ENCODE measurements around the gene PTEN.
A peak's percentile ranks its signal among the peaks of the same experiment; 100 is the strongest.
"Not testable (repeated sequence)": the region's sequence is repeated elsewhere in the genome, so short reads cannot be mapped to it uniquely, and the experiment has no call there.

Gene PTEN

DNA sequence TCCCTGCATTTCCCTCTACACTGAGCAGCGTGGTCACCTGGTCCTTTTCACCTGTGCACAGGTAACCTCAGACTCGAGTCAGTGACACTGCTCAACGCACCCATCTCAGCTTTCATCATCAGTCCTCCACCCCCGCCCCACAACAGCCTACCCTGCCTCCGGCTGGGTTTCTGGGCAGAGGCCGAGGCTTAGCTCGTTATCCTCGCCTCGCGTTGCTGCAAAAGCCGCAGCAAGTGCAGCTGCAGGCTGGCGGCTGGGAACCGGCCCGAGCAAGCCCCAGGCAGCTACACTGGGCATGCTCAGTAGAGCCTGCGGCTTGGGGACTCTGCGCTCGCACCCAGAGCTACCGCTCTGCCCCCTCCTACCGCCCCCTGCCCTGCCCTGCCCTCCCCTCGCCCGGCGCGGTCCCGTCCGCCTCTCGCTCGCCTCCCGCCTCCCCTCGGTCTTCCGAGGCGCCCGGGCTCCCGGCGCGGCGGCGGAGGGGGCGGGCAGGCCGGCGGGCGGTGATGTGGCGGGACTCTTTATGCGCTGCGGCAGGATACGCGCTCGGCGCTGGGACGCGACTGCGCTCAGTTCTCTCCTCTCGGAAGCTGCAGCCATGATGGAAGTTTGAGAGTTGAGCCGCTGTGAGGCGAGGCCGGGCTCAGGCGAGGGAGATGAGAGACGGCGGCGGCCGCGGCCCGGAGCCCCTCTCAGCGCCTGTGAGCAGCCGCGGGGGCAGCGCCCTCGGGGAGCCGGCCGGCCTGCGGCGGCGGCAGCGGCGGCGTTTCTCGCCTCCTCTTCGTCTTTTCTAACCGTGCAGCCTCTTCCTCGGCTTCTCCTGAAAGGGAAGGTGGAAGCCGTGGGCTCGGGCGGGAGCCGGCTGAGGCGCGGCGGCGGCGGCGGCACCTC lies at the start of gene PTEN, which contains the start of gene KLLN:
Gene PTEN (plus strand): TSS at position 573 of the 891 bp plus-strand sequence. CDS start 845 bp downstream, outside the sequence.
Gene KLLN (minus strand): TSS at position 481 of the 891 bp plus-strand sequence. CDS start 1,046 bp downstream, outside the sequence.
- peak; percentile 58 for DNase-seq

DNA sequence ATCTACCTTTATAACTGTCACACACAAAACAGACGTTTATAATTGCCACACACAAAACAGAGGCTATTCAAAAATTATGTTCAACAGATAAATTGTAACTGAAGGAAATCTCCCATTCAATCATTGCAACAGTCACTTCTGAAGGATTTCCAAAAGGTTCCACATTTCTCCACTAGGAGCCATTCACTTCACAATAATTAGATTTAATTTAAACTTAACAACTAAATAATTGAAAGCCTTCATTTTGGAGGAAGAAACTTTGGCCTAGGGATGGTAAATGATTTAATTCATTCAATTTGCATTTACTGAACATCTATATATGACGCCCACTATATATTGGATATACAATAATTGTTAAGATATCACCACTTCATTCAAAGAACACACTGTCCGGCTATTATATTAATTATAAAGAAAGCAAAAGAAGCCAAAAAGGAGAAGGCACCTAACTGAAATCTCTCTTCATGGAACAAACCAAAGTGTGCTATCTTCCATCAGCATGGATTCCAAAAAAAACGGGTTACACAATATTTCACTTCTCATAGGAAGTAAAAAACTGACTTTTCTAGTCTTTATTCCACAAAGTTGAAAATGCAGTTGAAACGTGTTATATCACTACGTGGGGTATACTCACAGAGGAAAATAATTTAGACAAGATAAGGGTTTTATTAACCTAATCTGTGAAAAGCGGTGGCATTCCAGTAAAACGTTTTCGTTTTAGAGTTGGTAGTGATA lies 47.1 kb upstream of the PTEN start:
- DNase-seq = no peak

DNA sequence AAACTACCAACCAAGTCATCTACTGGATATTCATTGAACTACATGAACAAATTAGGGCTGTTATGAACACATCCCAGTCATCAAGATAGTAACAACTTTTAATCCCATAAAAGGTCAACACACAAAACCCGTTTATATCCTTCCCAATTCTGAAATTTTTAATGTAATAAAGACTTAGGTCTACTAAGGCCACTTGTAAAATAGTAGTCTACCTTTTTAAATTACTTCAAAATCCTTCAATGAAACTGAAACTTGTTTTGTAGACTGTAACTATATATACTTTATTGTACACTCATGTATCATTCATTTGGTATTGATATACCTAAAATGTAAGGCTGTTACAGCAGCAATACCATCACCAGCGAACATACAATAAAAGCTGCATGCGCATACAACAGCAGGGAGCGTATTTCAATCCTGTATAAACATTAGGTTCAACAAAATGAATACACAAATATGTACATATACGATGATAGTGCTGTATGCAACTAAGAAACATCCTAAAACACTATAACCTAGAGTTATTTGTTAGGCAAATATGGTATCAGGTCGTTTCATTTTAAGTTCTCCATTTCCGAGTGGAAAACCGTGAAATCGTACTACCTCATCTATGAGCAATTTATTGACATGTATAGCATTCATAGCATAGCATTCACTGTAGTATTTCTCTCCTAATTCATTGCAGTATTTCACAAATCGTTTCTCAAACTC lies 46.4 kb upstream of the PTEN start:
- DNase-seq = no peak

DNA sequence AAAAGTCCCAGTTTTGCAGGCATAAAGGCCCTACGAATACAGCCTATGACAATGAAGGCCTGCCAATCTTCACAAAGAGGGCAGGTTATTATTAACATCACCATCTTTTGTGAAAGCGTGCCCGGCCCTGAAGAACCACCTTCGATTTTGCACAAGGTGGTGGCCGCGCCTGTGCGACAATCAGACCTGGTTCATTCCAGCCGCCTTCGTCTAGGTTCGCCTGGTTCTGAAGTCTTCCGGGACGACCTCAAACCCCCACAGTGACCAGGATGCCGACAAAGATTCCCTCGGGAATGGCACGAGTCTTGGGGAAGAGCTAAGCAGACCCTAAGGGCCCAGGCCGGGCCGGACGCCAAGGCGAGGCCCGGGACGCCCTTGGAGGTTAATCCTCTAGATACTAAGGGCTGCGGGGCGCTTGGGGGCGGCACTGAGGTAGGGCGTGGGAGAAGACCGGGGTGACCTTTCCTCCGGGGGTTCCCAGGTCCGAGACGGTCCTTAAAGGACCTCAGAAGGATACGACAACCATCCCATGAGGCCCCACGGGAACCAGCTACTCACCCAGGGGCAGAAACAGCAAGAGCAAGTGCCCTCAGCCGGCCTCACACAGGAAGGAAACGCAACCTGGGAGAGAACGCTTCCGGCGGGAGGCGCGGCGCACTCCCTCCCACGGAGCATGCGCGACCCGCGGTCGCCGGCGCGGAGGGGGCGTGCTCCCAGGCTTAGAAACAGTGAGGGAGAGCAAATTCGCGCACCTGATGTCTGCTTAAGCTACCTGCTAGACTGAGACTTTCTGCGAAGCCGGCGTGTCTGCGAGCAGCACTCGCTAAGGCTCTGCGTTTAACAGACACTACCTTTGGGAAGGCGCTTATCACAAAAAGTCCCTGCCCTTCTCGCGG lies 45.6 kb upstream of the PTEN start, which contains the start of gene ATAD1:
Gene ATAD1 (minus strand): TSS at position 618 of the 896 bp plus-strand sequence. CDS start 3,627 bp downstream, outside the sequence.
- DNase-seq = peak; percentile 59

DNA sequence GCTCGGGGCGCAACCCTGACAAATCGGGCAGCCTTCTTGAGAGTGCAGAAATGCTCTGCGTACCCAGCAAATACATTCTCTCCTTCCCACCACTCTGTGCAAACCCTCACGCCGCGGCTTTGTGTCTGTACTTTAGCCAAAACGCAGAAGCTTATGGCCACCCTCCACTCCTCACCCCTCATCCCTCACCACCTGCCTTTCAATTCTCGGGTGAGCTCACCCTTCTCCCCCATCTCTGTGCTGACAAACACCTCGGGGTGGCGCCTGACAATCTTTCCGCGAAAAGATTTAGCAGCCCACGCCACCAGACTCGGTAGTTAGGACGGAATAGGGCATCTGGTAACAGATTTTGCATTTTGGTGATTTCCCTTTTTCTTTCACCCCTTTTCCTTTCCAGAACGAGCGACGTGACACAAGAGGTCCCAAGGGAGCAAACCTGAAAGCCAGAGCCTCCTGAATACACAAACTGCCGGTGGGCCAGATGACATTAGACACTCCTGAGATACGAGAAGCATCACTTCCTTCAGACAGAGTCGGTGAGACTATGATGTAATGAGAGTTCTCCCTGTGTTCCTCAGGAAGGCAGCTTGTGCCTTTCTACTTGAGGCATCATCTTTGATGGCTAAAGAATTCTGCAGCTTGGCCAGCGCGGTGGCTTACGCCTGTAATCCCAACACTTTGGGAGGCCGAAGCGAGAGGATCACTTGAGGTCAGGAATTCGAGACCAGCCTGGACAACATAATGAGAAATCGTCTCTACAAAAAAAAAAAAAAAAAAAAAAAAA lies 44.7 kb upstream of the PTEN start:
- no peak for DNase-seq

DNA sequence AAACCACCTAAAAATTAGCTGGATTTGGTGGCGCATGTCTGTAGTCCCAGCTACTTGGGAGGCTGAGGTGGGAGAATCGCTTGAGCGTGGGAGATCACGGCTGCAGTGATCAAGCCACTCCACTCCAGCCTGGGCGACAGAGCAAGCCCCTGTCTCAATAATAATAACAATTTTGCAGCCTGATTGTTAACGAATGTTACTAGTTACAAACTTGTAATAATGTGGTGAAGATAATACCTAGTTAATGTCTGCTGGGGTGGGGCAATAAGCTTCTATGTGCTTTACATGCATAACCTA lies 44.2 kb upstream of the PTEN start:
- DNase-seq = no peak

DNA sequence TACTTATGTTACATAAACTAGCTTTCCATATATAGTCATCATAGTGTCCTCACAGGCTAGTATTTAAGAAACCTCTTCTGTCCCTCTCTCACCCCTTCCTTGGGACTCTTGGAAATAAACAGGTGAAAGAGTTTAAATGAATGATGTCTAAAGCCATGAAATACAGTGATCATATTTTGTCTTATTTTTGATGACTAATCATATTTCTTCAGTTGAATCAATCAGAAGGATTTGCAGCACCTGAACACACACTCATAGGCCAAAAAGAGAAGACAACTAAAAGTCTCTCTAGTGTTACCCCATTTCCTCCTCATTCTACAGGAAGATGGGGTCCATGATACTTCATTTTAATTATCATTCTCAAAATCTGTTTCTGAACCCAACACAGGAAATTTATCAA lies 36.8 kb upstream of the PTEN start:
- no peak for DNase-seq

DNA sequence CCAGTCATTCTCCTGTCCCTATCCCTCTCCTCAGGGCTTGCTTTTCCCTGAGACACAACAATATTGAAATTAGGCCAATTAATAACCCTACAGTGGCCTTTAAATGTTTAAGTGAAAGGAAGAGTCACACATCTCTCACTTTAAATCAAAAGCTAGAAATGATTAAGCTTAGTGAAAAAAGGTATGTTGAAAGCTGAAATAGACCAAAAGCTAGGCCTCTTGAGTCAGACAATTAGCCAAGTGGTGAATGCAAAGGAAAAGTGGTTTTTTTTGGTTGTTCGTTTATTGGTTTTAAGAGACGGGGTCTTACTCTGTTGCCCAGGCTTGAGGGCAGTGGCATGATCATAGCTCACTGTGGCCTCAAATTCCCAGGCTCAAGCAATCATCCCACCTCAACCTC lies 35.7 kb upstream of the PTEN start:
- DNase-seq = no peak

DNA sequence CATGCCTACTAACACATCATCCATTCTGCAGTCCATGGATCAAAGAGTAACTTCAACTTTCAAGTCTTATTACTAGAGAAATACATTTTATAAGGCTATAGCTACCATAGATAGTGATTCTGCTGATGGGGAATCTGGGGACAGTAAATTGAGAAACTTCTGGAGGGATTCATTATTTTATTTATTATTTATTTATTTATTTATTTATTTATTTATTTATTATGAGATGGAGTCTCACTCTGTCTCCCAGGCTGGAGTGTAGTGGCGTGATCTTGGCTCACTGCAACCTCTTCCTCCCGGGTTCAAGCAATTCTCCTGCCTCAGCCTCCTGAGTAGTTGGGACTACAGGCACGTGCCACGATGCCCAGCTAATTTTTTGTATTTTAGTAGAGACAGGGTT lies 34.4 kb upstream of the PTEN start:
- DNase-seq = not testable (repeated sequence)

DNA sequence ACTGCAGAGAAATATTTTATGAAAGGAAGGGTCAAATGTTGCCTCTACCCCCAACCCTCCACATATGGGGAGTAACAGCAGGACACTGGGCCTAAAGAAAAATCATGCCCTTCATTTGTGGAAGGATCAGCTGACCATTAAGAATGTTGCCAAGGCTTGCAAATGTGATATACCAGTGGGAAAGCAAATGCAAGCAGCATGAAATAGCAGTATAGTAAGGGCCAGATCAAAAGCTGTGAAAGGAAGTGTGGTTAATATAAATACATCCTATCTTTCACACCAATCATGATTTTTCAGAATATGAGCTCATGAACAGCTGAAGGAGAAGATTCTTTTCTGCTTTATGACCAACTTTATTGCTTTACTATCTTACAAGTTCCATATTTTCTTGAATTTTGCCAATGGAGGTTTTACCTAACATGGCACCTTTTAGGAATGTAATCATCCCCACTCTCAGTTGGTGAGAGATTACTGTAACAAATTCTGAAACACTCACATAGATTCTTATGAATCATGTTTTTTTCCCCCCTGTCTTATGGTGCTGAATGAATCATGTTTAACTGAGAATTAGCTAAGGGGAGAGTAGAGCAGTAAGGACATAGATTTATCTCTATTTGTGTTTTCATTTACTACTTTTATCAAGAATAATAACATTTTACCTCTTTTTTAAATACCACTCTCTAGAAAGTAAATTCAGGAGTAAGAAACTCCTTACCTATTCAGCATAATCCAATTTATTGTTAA lies 33.3 kb upstream of the PTEN start:
- no peak for DNase-seq

DNA sequence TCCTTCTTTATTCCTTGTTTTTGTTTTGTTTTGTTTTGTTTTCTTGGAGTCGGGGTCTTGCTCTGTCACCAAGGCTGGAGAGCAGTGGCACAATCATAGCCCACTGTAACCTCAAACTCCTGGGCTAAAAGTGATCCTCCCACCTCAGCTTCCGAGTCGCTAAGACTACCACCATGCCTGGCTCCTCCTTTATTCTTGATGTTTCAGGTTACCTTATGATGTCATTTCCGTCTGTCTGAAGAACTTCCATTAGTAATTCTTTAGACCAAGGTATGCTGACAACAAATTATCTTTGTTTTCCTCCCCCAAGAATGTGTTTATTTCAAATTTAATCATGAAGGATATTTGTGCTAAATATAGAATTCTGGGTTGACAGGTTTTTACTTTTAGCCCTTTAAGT lies 27.3 kb upstream of the PTEN start:
- DNase-seq = no peak

DNA sequence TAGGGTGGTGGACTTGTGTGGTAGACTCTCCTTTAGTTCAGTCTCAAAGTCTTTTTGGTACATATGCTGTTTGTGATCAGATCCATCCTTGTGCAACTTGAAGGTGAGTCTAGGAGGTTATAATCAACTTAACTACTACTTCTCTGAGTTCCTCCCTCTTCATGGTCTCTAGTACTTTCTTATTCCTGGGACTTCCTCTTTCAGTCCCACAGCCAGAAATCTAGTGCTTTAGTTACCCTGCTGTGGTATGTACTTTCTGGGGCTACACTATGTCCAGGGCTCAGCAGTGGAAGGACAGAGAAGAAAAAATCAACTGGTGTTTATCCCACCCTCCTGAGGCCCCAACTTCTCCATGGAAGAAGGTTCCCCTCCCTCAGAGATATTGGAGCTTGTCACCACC lies 26.0 kb upstream of the PTEN start:
- DNase-seq = no peak

DNA sequence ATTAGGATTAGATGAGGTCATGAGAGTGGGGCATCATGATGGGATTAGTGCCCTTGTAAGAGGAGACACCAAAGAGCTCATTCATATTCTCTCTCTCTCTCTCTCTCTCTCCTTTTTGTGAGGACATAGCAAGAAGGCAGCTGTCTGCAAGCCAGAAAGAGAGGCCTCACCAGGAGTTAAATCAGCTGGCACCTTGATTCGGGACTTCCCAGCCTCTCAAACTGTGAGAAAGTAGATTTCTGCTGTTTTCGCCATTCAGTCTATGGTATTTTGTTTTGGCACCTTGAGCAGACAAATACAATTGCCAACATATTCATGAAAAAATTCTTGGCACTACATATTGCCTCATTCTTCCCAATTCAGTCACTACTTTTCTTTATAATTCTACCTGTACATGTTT lies 24.8 kb upstream of the PTEN start:
- no peak for DNase-seq

DNA sequence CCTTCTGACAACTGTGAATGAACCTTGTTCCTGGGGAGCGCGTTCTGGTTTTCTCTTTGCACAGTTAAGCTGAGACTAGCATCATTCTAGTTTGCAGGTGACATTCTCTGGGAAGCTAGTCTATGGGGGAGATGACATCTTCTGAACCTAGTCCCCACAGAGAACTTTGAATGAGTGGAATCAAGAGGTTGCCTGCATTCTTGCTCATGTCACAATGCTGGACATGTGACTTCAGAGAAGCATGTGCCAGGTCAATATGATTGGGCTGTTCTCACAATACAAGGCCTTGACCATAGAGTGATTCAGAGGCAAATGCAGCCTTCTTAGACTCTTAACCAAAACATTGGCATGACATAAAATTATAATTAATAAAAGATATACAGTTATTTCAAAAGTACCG lies 22.2 kb upstream of the PTEN start:
- no peak for DNase-seq

DNA sequence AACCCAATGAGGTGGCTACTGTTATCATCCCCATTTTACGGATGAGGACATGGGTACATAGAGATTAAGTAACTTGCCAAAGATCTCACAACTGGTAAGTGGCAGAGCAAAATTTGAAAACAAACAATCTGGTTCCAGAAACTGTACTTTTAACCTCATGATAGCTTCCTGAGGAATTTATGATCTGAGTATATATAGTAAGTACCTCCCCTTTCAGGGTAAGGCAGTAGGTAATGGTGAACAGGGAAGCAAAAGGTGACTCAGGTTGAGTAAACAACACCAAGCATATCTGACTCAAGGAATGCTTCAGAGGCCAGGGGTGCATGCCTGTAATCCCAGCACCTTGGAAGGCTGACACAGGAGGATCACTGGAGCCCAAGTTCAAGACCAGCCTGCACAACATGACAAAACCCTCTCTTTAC lies 21.2 kb upstream of the PTEN start:
- DNase-seq = no peak

DNA sequence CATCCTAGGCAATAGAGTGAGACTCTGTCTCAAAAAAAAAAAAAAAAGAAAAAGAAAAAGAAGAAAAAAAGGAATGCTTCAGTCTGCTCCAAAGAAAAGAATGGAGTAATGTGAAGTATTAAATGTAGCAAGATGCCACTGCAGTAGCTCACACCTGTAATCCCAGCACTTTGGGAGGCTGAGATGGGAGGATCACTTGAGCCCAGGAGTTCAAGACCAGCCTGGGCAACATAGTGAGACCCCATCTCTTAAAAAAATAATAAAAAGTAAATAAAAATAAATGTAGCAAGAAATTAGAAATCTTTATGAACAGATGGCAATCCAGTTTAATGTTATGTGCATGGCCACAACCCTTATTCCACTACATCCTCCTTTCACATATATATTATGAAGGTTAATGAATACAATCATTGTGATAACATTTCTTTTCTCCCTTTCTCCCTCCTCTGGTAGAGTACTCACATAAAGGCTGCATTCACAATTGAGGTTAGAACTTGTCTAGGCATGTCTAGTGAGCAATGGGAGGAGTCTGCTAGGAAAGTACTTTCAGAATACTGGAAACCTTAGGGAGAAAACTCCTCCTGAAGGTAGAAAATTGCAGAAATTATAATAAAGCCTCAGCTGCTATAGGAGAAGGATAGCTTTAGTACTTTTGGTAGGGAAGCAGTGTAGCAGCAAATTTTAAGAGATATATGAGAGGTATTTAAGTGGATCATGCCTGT lies 20.5 kb upstream of the PTEN start:
- no peak for DNase-seq

DNA sequence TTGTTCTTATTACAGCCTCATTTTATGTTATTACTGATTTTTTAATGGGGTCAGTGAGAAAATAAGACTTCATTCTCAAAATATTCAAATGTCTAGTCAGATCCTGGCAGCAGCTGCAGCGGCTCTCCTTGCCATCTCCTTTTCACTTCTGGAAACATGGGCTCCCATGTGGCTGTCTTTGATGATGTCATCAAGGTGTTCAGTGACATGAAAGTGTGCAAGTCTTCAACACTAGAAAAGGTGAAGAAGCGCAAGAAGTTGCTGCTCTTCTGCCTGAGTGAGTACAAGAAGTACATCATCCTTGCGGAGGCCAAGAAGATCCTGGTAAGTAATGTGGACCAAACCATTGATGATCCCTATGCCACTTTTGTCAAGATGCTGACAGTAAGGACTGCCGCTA lies 19.7 kb upstream of the PTEN start:
- no peak for DNase-seq

DNA sequence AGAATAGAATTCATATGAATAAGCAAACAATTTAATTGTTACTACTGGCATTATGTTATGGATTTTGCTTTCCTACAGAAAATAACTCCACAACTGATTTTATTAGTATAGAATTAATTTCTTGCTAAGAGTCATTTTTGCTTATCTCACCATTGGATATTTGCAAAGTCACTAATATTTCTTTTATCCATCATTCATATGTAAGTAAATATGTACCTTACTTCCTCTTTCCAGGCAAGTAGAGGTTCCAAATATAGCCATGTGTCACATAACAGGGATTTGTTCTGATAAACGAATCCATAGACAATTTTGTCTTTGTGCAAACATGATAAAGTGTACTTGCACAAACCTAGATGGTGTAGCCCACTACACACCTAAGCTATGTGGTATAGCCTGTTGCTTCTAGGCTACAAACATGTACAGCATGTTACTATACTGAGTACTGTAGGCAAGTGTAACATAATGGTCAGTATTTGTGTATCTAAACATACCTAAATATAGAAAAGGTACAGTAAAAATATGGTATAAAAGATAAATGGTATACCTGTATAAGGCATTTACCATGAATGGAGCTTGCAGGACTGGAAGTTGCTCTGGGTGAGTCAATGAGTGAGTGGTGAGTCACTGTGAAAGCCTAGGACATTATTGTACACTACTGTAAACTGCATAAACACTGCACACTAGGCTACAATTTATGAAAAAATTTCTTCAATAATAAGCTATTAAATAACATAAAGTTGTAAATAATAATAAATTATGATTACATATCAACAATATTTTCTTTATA lies 18.4 kb upstream of the PTEN start:
- DNase-seq = no peak

DNA sequence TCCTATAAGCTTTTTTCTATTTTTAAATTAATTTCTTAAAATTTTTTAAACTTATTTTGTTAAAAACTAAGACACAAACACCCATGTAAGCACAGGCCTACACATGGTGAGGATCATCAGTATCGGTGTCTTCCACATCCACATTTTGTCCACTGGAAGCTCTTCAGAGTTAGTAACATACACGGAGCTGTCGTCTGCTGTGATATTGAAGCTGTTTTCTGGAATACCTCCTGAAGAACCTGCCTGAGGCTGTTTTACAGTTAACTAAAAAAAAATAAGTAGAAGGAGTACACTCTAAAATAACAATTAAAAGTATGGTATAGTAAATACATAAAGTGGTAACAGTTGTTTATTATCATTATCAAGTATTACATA lies 17.8 kb upstream of the PTEN start:
- DNase-seq = no peak

Data from NCI-H1048 (cell line).